Middle frontal gyrus (tissue), 1 donor: ENCODE measurements around the gene SLN.

ENCODE experiments used
- DNase-seq: peaks from one replicate; pipeline ENCODE4 v3.0.0-alpha.2; 2015; ENCODE audit warnings: low spot score; ENCODE audit errors: extremely low spot score

SLN gene

DNA sequence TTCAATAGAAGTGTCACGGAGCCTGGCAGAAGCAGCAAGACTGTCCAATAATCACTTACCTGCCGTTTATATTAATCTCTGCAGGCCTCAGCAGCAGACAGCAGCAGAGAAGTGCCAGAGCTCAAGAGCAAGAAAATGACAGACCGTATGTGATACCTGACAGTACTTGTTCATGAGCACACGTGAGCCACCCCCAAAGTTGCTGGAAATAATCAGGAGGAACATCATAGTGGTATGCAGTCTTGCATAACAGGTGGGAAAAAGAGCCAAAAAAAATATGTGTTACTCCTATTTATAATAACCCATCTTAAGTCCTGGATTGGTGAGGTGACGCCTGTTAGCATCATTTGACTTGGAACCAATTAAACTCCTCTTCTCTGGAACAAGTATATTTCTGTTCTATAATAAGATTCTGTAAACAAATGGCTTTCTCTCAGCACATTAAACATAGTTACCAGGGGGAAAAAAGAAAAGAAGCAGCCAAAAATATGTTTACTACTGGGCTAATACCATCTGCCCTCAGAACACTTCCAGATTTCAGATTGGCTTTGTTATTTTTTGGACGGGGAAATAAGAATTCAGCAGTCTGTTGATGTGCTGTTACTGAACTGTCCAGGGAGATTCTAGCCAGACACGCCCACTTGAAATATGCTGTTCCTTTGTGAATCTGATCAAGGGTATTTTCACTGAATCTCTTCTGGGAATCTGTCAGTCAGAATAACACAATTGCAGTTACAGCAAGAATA lies 7.9 kb upstream of the SLN start:
- DNase-seq, result no peak

DNA sequence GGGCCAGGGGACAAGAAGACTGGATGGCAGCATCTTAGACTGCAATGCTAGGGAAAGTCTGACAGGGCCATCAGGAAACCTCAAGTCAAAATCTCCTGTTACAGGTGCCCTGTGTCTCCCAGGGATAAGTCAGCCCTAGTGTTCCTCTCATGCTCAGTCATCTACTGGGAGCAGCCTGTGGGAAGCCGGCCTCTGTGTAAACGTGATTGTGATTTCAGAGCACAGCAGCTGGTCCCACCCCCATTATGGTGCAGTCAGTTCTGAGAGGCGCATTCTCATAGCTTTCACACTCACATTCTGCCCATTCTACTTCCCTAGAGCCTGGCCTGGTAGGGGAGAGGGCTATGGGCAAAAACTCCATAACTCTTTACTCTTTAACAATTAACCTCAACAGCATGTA lies 7.2 kb upstream of the SLN start:
- no peak for DNase-seq

- no peak for DNase-seq
These were observed 5.2 kb upstream of the SLN start for GRCh38 chr11:107716884-107717532.

- no peak for DNase-seq
These were observed 1.2 kb upstream of the SLN start for GRCh38 chr11:107713009-107713408.

DNA sequence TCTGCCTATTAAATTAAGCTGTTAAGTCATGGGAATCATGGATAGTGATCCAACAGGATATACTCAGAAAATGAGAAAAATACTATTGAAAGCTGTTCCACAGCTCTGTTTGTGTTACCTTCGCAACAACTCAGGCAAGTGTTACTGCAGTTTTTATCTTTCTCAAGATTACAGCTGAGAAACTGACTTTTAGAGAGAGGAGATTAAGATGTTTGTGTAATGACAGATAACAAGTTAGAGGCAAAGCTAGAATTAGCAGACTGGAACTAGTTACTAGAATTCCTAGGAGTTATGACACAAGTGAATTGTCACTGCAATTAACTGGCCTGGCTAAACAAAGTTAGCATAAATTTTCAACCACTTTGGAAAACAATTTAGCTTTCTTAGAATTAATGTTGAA lies 1.6 kb downstream of the SLN start:
- no peak for DNase-seq

- no peak for DNase-seq
These were observed 3.1 kb downstream of the SLN start for GRCh38 chr11:107708792-107709191.

DNA sequence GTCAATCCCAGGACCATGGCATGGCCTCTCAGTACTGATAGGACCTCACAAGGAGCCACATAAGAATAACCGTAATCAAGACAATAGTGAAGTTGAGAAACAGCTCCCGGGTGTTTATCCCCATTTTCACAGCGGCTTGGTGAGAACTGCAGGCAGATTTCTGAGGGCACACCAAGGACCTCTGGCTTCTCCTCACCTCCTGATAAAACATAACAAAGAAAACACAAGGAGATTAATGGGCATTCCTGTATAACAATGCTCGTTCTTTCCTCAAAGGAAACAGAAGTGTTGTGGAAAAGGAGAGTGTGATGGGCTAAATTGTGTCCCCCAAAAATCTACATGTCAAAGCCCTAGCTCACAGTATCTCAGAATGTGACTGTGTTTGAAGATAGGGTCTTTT lies 4.0 kb downstream of the SLN start:
- DNase-seq, result no peak

DNA sequence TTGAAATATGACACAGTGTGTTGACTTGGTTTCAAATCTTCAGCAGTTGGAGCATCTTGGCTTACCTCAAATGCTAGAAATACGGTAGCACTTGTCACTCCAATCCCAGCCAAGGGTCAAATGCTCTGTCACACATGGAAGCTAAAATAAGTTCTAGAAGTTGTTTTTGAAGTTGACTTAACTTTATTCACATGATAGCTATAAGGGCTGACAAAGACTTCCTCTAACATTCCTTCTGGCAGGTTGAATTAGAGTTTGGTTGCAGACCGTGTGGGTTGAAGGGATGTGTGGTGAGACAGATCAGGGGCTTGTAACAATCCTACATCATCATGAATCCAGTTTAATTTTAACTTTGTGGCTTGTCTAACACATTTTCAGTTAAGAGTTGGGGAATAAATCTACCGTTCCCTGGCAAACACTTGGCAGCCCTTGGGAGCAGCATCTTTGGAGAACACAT lies 4.6 kb downstream of the SLN start:
- DNase-seq, result no peak

DNA sequence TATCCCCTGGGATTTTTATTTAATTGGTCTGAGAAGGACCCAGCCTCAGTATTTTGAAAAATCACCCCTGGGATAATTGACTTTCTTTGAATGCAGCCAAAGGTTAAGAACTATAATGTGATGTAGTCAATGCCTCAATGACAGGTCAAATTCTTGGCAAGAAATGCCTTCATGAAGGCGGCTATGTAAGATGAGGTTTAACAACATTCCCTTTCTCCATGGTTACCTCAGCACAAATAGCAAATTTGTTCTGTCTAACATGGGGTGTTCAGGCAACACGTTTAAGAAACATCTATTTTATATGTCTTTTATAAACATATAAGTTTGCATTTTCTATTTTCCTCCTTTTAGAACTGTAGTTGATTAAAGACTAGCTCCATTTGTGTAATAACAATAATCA lies 5.3 kb downstream of the SLN start:
- no peak for DNase-seq

GRCh38 chr11:107705027-107705426 lies 6.8 kb downstream of the SLN start:
- no peak for DNase-seq

- no peak for DNase-seq
These were observed 7.4 kb downstream of the SLN start for GRCh38 chr11:107704451-107704850.

DNA sequence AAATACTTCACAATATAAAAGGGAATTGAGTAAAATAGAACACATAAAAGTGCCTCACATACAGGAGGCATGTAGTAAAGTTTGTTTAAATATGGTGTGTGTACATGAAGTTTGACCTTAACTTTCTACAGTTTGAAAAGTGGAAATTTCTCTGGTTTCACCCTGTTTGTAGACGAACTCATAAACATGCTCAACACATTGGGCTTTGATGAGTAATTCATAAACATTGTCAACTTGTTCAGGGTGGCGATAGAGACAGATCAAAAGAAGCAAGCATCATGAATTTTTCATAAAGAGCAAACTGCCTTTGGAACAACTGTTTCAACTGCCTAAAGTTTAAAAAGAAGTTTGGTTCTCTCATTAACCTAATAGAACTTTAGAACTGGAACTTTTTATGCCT lies 9.1 kb downstream of the SLN start:
- no peak for DNase-seq

GRCh38 chr11:107702109-107702660 lies 9.7 kb downstream of the SLN start:
- DNase-seq, result no peak

DNA sequence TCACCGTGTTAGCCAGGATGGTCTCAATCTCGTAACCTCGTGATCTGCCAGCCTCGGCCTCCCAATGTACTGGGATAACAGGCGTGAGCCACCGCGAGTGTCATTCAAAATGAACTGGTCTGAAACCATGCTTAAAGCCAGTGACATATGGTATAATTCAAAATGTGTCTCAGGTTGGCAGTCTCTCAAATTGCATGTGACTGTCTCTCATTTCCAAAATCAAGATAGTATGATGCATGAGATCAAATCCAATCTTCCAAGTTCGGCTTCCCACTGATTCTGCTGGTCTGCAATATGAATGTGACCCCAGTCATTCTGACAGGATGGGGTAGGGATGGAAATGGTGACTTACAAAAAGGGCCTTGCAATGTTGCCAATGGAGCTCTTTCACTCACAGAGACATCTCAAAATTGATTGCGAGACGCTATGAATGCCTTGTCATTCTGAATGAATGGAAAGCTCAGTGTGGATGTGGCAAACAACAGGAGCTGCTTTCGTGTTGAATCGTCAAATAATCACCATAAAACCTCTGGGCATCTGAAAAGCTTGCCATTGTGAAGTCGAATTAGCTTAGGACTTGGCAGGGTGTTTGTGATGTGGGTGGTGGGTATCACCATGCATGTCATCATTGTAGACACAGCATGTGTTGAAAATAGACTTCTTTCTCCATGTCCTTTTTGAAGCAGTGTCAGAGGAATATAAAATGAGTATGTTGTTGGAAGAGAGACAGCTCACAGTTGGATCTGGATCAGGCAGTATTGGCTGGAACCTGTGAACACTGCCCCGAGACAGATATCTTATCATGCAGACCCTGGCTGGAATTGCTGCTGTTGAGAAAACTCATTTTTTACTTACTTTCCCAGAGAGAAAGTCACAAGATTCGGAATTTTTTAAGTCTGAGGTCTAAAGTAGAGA lies 12.2 kb downstream of the SLN start:
- no peak for DNase-seq

DNA sequence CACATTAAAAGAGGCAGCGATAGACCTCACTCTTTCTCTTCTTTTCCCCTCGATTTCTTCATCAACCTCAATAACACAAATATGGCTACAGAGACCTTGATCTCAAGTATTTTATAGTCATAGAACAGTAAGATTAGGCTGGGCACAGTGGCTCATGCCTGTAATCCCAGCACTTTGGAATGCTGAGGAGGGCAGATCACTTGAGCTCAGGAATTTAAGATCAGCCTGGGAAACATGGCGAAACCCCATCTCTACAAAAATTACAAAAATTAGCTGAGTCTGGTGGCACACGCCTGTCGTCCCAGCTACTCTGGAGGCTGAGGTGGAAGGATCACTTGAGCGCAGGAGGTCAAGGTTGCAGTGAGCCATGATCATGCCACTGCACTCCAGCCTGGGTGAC lies 14.6 kb downstream of the SLN start:
- DNase-seq, result no peak

DNA sequence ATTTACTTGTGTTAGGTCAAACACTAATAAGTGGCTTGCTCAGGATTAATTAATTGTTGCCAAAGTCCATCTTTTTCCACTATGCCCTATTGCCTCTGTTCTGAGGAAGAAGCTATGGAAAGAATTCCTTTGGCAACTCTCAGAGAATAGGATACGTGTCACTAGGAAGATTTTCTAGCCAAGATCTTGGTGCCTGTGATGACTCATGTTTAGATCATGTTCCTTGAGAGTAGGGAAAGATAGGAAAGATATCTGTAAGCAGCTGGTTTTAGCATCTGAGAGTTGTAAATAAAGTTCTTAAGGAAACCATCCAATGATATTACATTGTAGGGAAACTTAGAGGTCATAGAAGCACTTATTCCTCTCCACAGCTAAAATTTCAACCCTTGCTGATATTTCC lies 15.7 kb downstream of the SLN start:
- no peak for DNase-seq

GRCh38 chr11:107695446-107695845 lies 16.4 kb downstream of the SLN start:
- no peak for DNase-seq

DNA sequence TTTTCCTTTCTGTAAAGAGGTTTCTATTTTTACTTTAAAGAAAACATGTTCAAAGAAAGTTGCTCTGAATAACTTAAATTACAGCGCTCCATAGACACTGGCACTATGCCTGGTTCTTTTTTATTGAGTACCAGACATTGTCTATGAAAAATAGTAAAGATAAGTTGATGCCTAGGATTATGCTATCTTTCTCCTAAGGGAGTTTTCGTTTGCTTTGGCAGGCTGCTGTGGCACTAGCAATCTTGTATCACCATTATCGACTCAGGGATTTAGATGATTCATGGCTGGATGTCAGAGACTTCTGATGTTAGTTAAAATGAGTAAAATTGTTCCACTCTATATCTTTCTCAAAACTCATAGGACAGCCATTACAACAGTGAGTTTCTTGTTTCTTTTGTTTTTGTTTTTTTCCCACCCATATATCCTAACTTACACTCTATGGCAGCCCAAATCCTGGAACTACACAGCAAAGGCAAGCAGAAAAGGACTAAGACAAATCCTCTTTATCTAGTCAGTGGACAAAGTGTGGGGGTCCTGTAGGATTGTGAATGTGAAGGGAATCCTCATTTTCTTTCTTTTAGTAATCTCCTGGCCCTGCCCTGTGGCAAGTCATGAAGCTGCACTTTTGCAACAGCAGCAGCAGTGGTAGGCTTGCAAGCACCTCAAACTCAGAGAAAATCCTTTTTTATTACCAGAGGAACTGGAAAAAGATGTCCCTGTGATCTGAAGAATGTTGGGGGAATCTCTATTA lies 20.7 kb downstream of the SLN start:
- no peak for DNase-seq

GRCh38 chr11:107689317-107690202 lies 22.3 kb downstream of the SLN start:
- peak; percentile 61 for DNase-seq

GRCh38 chr11:107688322-107688918 lies 23.4 kb downstream of the SLN start:
- DNase-seq, result no peak
